NCI-H748 (cell line): ENCODE results near the gene PTPRD.
"Not testable (repeated sequence)": the region's sequence is repeated elsewhere in the genome, so short reads cannot be mapped to it uniquely, and the experiment has no call there.

Experiments used
- DNase-seq: peaks from one replicate; lab custom pipeline; 2025; ENCODE audit not compliant: unreplicated experiment; lab: John Stamatoyannopoulos, UW

Gene PTPRD

DNA sequence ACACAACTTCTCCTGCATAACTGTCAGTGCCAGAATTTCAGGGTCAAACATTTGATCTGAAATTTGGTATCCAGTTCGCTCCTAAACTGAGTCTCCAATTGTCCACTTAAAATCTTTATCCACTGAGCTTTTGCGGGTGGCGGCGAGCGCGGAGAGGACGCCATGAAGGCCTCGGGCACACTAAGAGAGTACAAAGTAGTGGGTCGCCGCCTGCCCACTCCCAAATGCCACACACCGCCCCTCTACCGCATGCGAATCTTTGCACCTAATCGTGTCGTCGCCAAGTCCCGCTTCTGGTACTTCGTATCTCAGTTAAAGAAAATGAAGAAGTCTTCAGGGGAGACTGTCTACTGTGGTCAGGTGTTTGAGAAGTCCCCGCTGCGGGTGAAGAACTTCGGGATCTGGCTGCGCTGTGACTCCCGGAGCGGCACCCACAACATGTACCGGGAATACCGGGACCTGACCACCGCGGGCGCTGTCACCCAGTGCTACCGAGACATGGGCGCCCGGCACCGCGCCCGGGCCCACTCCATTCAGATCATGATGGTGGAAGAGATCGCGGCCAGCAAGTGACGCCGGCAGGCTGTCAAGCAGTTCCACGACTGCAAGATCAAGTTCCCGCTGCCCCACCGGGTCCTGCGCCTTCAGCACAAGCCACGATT is 1899.5 kb downstream of the PTPRD start:
- no peak for DNase-seq

DNA sequence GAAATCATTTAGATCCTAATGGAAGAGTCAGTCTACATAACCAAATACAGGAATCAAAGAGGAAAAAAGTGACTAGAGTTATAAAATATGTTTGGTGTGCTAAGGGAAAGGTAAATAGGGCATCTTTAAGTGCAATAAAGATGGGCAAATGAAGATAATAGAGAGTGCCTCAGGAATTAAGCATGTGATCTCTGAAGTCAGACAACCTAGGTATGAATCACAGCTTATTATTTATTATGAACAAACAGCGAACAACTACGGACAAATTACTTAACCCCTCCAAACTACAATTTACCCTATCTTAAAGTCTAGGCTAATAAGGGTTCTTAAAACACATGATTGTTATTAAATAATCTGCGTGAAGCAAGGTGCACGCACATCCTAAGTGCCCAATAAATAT is 1903.1 kb downstream of the PTPRD start:
- DNase-seq = no peak

DNA sequence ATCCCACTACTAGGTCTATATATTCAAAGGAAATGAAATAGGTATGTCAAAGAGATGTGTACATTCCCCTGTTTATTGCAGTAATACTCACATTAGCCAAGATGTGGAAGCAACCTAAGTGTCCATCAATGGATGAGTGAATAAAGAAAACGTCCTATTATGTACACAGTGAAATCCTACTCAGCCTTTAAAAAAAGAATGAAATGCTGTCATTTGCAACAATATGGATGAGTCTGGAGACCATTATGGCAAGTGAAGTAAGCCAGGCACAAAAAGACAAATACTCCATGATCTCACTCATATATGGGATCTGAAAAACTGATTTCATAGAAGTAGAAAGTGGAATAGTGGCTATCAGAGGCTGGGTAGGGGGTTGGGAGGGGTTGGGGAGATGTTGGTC is 1904.1 kb downstream of the PTPRD start:
- DNase-seq = no peak

DNA sequence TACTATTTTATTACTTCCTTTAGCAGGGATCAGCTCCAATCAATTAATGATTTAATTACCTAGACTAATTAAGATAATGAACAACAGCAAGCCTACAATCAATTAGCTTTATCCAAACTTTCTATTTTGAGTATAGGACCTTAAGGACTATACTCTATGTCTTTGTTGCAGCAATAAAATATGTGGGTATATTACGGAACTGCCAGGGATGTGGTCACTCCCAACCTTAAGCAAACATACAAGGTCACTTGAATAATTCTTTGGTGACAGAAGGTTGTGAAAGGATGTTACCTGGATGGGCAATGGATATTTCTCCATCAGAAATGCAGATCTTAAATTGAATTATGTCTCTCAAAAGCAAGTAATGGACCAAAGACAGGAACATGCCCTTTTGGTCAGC is 1905.8 kb downstream of the PTPRD start:
- DNase-seq = no peak

GRCh38 chr9:8706531-8706930 is 1906.3 kb downstream of the PTPRD start:
- DNase-seq = no peak

DNA sequence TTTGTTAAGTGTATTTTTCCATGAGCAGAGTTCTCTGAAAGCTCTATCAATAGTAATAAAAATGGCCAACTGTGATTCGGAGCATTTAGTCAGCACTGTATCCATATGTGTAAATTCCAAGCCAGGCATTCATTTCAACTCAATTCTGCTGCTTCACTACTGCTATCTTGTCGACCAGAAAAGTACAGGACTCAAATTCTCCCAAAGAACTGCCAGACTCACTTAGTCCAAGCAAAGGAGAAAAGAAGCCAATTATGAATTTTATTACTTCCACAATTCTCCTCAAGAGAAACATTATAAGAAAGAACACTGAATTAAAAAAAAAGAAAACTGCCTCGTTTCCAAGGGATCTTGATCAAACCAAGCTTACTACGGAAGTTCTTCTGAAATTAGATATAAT is 1906.9 kb downstream of the PTPRD start:
- DNase-seq = no peak

- DNase-seq = no peak
Measured at GRCh38 chr9:8703904-8704303, 1908.9 kb downstream of the PTPRD start.

DNA sequence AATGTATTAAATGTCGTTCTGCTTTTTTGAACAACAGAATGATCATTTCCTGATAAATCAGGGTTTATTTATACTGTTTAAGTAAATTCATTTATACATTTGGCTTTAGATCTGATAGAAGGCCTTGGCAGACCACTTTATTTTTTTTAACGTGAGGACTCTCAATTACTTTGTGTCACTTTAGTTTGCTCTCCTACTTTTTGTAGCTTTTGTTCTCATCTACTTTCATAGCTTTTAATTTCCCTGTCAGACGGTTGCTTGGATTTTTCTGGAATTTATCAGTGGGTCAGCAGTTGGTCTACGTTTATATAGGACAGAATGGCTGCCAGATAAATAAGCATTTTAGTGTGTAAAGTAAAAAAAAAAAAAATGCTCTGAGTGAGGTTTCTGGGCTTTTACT is 1910.9 kb downstream of the PTPRD start:
- no peak for DNase-seq

GRCh38 chr9:8697565-8697964 is 1915.2 kb downstream of the PTPRD start:
- not testable (repeated sequence) for DNase-seq

DNA sequence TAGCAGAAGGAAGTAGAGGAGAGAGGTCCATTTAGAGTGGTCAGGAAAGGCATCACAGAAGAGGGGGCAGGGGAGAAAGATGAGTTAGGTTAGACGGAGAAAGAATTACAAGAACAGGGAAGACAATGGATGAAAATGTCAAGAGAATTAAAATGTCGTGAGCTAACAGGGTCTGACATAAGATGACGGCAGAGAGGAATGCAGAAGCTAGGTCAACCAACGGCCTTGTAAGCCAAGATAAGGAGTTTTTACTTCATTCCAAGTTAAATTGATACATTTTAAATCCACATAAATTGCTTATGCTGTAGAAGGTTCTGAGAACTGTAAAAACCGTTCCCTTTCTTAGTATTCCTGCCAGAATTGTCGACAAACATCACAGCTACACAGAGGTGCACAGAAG is 1916.3 kb downstream of the PTPRD start:
- no peak for DNase-seq

DNA sequence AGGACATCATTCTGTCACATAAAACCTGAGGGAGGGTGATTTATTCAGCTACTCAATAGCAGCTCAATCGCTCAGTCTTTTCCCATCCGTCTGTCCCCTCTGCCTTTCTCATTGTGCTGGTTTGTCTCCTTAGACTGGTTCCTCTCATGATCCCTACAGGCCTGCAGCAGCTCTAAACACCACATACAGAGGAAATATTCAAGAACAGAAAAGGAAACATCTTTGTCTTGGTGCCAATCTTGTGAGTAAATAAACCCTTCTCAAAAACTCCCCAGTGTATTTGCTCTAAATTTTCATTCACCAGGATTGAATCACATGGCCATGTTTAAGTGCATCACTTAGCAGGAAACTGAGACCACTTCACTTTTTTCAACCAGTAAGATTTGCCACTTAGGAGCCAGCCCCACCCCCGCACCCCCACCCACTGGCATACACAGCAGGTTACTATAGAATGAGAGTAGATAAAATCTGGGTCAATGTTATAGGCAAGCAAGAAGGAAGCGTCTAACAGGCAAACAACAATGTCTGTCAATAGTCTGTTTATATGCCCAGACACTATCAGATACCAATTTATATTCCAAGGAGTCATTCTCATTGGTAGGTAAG is 1917.7 kb downstream of the PTPRD start:
- peak; percentile 77 for DNase-seq

DNA sequence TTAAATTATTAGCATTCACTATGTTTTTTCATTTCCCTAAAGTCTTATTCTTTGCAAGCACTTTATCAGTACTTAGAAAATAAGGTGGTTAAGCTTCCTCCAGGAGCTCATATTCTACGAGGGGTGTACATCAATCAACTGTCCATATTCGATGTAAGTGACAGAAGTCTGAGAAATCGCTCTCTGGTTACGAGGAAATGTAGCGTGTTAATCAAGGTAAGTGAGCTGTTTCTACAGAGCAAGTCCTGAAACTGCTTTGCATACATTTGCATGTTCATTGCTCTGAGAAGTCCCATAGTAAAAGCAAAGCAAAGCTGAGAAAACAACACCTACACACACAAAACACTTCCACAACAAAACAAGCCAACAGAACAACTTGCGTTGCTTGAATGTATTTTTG is 1919.3 kb downstream of the PTPRD start:
- no peak for DNase-seq

DNA sequence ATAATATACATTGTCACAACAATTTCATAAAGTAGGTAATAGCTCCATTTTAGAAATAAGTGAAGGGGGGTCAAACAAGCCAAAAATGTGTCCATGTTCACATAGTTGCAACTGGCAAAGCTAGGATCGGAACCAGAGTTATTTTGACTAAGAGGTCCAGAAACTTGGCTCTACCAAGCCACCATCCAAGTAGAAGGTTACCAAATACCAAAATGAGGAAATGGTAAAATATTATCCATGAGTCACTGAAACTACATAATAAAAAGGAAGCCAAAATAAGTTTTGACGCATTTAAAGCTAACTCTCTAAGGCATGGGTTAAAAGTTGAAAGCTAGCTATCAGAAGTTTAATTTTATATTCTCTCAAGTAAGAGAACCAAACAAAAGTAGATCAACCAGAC is 1926.3 kb downstream of the PTPRD start:
- DNase-seq = no peak

GRCh38 chr9:8685825-8686224 is 1927.0 kb downstream of the PTPRD start:
- DNase-seq = no peak

DNA sequence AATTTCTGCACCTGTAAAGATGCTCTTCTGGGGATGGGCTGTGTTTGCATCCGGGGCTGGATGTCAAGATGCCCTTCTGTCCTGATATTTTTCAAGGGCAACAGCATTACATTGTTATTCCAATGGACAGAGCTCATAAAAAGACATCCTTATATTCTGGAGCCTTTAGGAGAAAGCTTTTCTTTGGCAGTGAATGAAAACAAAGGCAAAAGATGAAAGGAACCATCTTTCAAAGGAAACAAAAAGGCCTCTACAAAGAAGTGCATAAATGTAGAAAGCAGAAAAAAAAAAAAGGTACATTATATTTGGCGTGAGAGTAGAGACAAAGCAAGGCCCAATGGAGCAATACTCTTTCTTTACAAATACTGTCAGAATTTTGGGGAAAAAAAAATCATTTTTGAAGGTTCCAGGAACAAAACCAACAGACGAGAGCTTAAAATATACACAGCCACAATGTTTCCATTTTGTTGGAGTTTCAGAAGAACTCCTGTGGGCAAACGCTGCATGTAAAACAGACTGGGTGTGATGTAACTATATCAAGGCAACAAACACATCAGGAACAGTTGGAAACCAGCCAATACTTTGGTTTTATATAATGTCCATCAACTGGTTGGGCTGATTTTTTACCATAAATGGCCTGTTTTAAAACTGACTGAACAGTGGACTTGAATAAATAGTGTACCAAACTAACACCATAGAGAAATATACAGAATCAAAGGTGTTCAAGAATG is 1927.7 kb downstream of the PTPRD start:
- peak; percentile 35 for DNase-seq

DNA sequence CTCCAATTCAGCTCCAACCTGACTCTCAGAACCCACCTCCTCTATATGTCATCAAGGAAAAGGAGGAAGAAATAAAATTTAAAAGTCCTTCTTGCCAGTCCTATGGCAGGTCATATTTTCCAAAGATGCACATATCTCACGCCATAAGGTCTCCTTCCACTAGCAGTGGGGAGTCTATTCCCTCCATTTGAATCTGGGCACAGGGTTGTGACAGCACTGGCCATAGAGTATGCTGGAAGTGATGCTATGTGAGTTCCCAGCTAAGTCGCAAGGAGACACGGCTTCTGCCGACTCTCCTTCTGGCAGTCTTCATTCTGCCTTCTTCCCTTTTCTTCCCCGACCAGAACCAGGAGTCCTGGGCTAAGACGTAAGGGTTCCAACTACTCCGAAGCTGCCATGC is 1929.3 kb downstream of the PTPRD start:
- no peak for DNase-seq

DNA sequence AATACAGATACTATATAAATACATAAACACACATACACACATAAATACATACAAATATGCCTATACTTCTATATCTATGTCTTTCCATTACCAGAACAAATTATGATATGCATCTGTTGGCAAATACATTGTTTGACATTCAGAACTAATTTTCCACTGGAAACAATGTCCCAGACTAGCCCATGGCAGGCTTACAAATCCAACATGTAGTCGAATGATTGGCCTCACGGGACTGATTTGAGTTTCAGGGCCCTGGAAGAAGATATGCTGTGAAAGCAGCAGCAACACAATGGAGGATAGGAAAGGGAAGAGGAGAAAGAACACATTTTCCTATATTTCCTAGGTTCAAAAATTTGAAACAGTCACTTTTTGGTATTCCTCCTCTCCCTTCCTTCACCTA is 1932.1 kb downstream of the PTPRD start:
- DNase-seq = no peak

GRCh38 chr9:8680157-8680556 is 1932.6 kb downstream of the PTPRD start:
- DNase-seq = peak; percentile 74

- DNase-seq = peak; percentile 63
Measured at GRCh38 chr9:8679371-8679822, 1933.4 kb downstream of the PTPRD start.

GRCh38 chr9:8677741-8678140 is 1935.1 kb downstream of the PTPRD start:
- DNase-seq = no peak

- no peak for DNase-seq
Measured at GRCh38 chr9:8674536-8674935, 1938.3 kb downstream of the PTPRD start.

- no peak for DNase-seq
Measured at GRCh38 chr9:8673830-8674229, 1939.0 kb downstream of the PTPRD start.
